T-helper 1 cell (primary cell): Measurements from ENCODE around the gene ARHGEF25.
A peak's percentile ranks its signal among the peaks of the same experiment; 100 is the strongest.
"Not testable (repeated sequence)": the region's sequence is repeated elsewhere in the genome, so short reads cannot be mapped to it uniquely, and the experiment has no call there.

ENCODE experiments used
- DNase-seq, 5 donors: peaks; one replicate each; pipeline ENCODE4 v3.0.0-alpha.2; 2012 to 2020

The ARHGEF25 gene

GRCh38 chr12:57586128-57586527 lies 25.1 kb upstream of the ARHGEF25 start:
- DNase-seq = no peak

GRCh38 chr12:57586832-57587429 lies 24.3 kb upstream of the ARHGEF25 start:
- no peak for DNase-seq

GRCh38 chr12:57588951-57589610 lies 22.2 kb upstream of the ARHGEF25 start:
- DNase-seq = not testable (repeated sequence)

GRCh38 chr12:57590479-57590863 lies 20.8 kb upstream of the ARHGEF25 start:
- no peak for DNase-seq

GRCh38 chr12:57590864-57591781 lies 20.1 kb upstream of the ARHGEF25 start, which contains the start of gene PIP4K2C:
TSS of gene PIP4K2C (plus strand) at chr12:57591192. CDS start at chr12:57591290, 98 bp downstream.
- peak; percentile 71 to 87 (median 73) for DNase-seq

GRCh38 chr12:57591782-57592325 lies 19.4 kb upstream of the ARHGEF25 start:
- no peak for DNase-seq

GRCh38 chr12:57592551-57593165 lies 18.6 kb upstream of the ARHGEF25 start:
- DNase-seq = no peak

GRCh38 chr12:57593187-57593586 lies 18.0 kb upstream of the ARHGEF25 start:
- no peak for DNase-seq

GRCh38 chr12:57600395-57600794 lies 10.8 kb upstream of the ARHGEF25 start:
- DNase-seq = no peak

GRCh38 chr12:57602544-57602943 lies 8.7 kb upstream of the ARHGEF25 start:
- no peak for DNase-seq

- DNase-seq = no peak
These were observed 7.9 kb upstream of the ARHGEF25 start for GRCh38 chr12:57603324-57603723.

- no peak for DNase-seq
These were observed 7.3 kb upstream of the ARHGEF25 start for GRCh38 chr12:57603815-57604453.

GRCh38 chr12:57604454-57604991 lies 6.7 kb upstream of the ARHGEF25 start, which contains the start of gene DTX3:
TSS of gene DTX3 (plus strand) at chr12:57604824. CDS start at chr12:57606518, 1,694 bp downstream.
- peak in 2 of 5 donors; percentile 27 to 31 for DNase-seq

GRCh38 chr12:57604992-57605810 lies 6.0 kb upstream of the ARHGEF25 start:
- no peak for DNase-seq

GRCh38 chr12:57605811-57606311 lies 5.4 kb upstream of the ARHGEF25 start:
- no peak for DNase-seq

GRCh38 chr12:57606399-57606798 lies 4.8 kb upstream of the ARHGEF25 start:
- DNase-seq = no peak

GRCh38 chr12:57606821-57607220 lies 4.4 kb upstream of the ARHGEF25 start:
- DNase-seq = no peak

GRCh38 chr12:57607958-57608663 lies 3.1 kb upstream of the ARHGEF25 start:
- no peak for DNase-seq

GRCh38 chr12:57609101-57609780 lies 2.0 kb upstream of the ARHGEF25 start:
- DNase-seq = no peak
